Measurements from ENCODE around the gene ZNF516.

ZNF516 gene

GRCh38 chr18:76401498-76401897, 93.5 kb downstream of the ZNF516 start:
- Histone ChIP-seq H3K36me3 (ENCODE audit: insufficient read depth, low read length) (no peaks in the 10 kb centered on the region), H3K9me2 (ENCODE audit: low read depth, low read length) (no peaks in the 10 kb centered on the region), H3K4me2 (ENCODE audit: low read length) (no peak overlapping the region), H3K4me1 (ENCODE audit: insufficient read depth, low read length, severe bottlenecking) (no peaks in the 10 kb centered on the region), H3K27me3 (ENCODE audit: insufficient read depth, low read length) (no peaks in the 10 kb centered on the region), H3K9ac (ENCODE audit: low read length) (no peak overlapping the region), H3K27ac (ENCODE audit: low read depth, low read length, poor library complexity, severe bottlenecking) (no peak overlapping the region), H3K79me2 (ENCODE audit: insufficient read depth, low read length) (no peaks in the 10 kb centered on the region), H3K9me3 (ENCODE audit: low read length) (no peaks in the 10 kb centered on the region), H2AFZ (ENCODE audit: low read length) (no peak overlapping the region), H3F3A (ENCODE audit: insufficient read depth, low read length) (no peaks in the 10 kb centered on the region), H4K20me1 (ENCODE audit: insufficient read depth, low read length) (no peaks in the 10 kb centered on the region), H3K4me3 (ENCODE audit: low read depth, low read length, poor library complexity, severe bottlenecking) (no peak overlapping the region)
- TF ChIP-seq CTCF (IDR thresholded peaks at IDR 0.05; ENCODE audit: low read length) (no peak), EZH2 (IDR thresholded peaks at IDR 0.05; ENCODE audit: borderline replicate concordance, low read length) (no peak)

GRCh38 chr18:76399613-76400391, 95.2 kb downstream of the ZNF516 start:
- H3K4me1 ChIP-seq (ENCODE audit: insufficient read depth, low read length, severe bottlenecking) = no peaks in the 10 kb centered on the region
- no peaks in the 10 kb centered on the region for H3K36me3 ChIP-seq (ENCODE audit: insufficient read depth, low read length)
- H4K20me1 ChIP-seq (ENCODE audit: insufficient read depth, low read length) = no peaks in the 10 kb centered on the region
- no peak overlapping the region for H3K9ac ChIP-seq (ENCODE audit: low read length)
- no peak overlapping the region for H3K4me2 ChIP-seq (ENCODE audit: low read length)
- no peaks in the 10 kb centered on the region for H3K27me3 ChIP-seq (ENCODE audit: insufficient read depth, low read length)
- H3K79me2 ChIP-seq (ENCODE audit: insufficient read depth, low read length) = no peaks in the 10 kb centered on the region
- no peaks in the 10 kb centered on the region for H3K9me3 ChIP-seq (ENCODE audit: low read length)
- H3K4me3 ChIP-seq (ENCODE audit: low read depth, low read length, poor library complexity, severe bottlenecking) = no peak overlapping the region
- no peak overlapping the region for H3K27ac ChIP-seq (ENCODE audit: low read depth, low read length, poor library complexity, severe bottlenecking)
- H2AFZ ChIP-seq (ENCODE audit: low read length) = no peak overlapping the region
- TF ChIP-seq EZH2 (IDR thresholded peaks at IDR 0.05; ENCODE audit: borderline replicate concordance, low read length) = no peak
- TF ChIP-seq CTCF (IDR thresholded peaks at IDR 0.05; ENCODE audit: low read length) = no peak
- no peaks in the 10 kb centered on the region for H3K9me2 ChIP-seq (ENCODE audit: low read depth, low read length)
- no peaks in the 10 kb centered on the region for H3F3A ChIP-seq (ENCODE audit: insufficient read depth, low read length)

GRCh38 chr18:76398896-76399612, 96.0 kb downstream of the ZNF516 start:
- no peaks in the 10 kb centered on the region for H4K20me1 ChIP-seq (ENCODE audit: insufficient read depth, low read length)
- H3K36me3 ChIP-seq (ENCODE audit: insufficient read depth, low read length) = no peaks in the 10 kb centered on the region
- H3F3A ChIP-seq (ENCODE audit: insufficient read depth, low read length) = no peaks in the 10 kb centered on the region
- no peak overlapping the region for H3K27ac ChIP-seq (ENCODE audit: low read depth, low read length, poor library complexity, severe bottlenecking)
- no peaks in the 10 kb centered on the region for H3K9me3 ChIP-seq (ENCODE audit: low read length)
- no peaks in the 10 kb centered on the region for H3K9me2 ChIP-seq (ENCODE audit: low read depth, low read length)
- no peaks in the 10 kb centered on the region for H3K4me1 ChIP-seq (ENCODE audit: insufficient read depth, low read length, severe bottlenecking)
- H3K9ac ChIP-seq (ENCODE audit: low read length) = no peak overlapping the region
- H2AFZ ChIP-seq (ENCODE audit: low read length) = no peak overlapping the region
- H3K79me2 ChIP-seq (ENCODE audit: insufficient read depth, low read length) = no peaks in the 10 kb centered on the region
- no peaks in the 10 kb centered on the region for H3K27me3 ChIP-seq (ENCODE audit: insufficient read depth, low read length)
- TF ChIP-seq CTCF (IDR thresholded peaks at IDR 0.05; ENCODE audit: low read length) (peak; percentile 94), EZH2 (IDR thresholded peaks at IDR 0.05; ENCODE audit: borderline replicate concordance, low read length) (no peak)
- H3K4me2 ChIP-seq (ENCODE audit: low read length) = no peak overlapping the region
- H3K4me3 ChIP-seq (ENCODE audit: low read depth, low read length, poor library complexity, severe bottlenecking) = no peak overlapping the region

Measured in OCI-LY1 (cell line).